Activated CD8-positive, alpha-beta memory T cell treated with anti-CD3 and anti-CD28 coated beads, Interleukin-2, amount 50 U/mL, for 48 hours (primary cell): ENCODE measurements around the gene KRTAP7-1.
A peak's percentile ranks its signal among the peaks of the same experiment; 100 is the strongest.

Source experiments
- DNase-seq: peaks from one replicate; pipeline ENCODE4 v3.0.0-alpha.2; 2020

Gene KRTAP7-1, protein sequence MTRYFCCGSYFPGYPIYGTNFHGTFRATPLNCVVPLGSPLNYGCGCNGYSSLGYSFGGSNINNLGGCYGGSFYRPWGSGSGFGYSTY

DNA sequence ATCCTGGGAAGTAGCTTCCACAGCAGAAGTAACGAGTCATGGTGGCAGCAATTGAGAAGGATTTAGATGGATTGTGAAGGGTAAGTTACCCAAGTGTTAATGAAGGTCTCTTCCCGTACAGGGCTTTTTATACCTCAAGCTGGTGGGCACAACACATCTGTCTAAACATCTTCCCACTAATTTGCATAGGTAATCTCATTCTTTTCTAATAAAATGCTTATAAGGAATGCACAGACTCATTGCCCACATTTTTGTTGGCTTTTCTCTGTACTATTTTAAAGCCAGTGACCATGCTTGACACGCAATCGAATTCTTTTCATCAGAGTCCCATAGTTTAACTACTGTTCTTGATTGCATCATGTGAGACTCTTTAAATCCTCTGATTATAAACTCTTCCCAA lies at the start of gene KRTAP7-1:
KRTAP7-1 (minus strand) TSS at position 101 of the 400 bp plus-strand sequence; CDS start at position 40, 61 bp downstream.
- DNase-seq: no peak

DNA sequence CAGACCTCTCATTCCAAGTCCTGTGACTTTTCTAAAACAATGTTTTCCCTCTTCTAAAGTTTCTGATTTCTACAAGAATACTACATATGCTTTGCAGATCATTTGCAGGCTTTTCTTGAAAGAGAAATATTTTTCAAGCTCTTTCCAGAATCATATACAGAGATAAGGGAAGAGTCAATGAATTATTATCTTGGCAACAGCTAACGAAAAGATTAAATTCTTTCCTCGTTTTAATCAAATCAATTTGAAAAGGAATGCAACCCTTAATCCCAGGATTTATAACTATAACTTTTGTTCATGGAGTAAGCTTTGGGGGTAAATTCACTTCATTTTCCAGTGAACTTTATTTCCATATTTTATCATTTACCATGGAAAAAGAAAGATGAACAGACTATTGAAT lies 45.0 kb upstream of the KRTAP7-1 start:
- DNase-seq: no peak

DNA sequence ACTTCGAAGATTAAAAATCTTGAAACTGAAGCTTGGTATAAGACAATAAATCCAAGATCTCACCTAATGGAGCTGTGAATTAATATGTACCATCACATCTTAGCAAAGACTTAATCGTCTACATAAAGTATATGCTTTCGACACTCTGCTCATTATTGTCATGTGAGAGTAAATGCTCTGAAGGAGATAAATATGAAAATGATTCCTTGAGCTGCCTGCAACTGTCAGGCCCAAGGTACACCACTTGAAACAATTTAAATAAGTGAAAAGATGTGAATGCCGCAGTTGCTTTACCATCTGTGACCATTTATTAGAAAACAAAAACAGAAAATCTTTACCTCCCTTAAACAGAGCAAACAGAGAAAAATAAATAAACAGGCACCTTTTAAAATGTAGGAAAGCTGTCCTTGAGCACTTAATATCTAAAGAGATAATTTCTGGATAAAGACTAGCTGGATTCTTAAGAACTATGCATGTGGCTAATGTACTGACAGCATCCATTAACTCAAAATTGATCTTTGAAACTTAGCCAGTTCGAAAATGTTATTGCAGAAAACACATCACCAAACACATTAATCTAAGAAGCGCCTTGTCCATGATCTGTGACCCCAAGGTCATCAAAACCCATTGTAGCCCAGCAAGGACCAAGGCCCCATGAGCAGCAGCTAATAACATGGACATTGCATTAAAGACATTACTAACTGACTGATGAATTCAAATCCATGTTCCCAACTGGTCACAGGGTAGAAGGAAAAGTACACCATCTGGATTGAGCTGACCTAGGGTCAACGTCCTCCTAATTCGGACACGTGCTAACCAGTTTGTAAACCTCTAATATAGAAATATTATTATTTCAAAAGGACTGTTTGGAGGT lies 18.3 kb upstream of the KRTAP7-1 start:
- no peak for DNase-seq

DNA sequence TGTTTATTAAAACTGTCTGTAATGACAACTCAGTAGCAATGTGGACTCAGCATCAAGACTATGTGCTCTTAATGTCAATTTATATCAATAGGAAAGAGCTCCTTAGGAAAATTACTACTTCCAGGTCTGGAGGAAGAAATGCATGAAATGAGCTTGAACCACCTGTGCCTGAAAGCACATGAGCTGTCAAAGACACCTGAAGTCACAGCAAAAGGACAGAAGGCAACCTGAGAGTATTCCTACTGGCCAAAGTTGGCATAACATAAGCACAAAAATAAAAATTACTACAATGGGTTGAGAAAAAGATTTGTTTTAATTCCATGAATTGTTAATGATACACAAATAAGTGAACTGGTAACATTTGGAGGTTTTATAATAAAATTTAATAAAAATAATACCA lies 13.4 kb upstream of the KRTAP7-1 start:
- no peak for DNase-seq

DNA sequence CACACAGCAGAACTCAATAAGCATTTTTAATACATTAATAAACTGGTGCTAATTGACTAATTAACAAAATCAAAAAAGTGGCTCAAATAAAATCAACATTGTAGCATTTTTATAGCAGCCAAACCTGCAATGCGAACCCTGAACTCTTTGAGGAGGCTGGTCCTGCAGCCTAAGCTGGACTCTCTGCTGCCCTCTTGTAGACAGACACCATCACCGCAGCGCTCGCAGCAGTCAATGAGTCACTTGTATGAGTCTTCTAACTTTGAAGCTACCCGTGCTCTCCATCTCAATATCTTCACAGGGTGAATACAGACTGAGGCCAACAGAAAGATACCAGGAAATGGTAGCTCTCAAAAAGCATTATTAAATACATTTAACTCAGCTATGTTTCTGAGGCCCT lies 9.7 kb upstream of the KRTAP7-1 start:
- peak; percentile 54 for DNase-seq

DNA sequence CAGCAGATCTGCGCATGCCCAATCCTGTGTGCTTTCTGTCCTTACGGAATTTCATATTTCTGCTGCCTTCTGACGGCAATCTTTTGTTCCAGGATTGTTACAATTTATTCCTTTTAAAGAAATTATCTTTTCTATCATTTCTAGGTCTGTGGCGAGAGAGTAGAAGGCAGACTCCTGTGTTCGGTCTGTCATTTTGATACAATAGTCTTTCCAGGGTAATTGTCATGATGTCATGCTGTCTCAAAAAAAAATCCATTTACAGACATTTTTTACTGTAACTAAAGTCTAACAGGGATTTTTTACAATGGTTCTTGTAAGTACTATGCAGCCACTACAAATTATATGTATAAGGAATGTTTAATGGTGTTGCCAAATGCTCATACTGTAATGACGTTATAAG lies 9.0 kb upstream of the KRTAP7-1 start:
- no peak for DNase-seq

DNA sequence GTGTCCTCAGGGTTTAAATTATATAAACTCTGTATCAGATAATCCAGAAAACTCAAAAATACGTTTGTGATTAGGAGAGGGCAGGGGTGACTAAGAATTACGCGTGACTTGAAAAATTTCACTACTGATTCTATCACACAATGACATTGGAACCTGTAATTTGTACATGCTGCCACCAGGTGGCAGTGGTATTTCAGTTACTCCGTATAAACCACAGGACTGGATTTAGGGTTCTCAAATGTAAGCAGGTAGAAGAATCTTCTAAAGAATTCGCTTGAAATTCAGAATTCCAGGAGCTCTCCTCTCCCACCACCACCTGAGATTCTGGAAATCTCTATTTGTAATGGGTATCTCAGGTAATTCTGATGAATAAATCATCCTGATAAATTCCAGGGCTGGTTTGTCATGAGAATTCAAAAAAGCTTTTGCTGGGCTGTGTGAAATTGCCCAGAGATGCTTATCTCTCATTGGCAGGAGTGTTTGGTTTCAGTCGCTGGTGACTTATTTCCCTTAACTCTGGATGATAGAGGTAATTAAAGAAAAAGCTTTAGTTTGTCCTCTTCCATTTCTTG lies 1.7 kb upstream of the KRTAP7-1 start:
- DNase-seq: peak; percentile 59

DNA sequence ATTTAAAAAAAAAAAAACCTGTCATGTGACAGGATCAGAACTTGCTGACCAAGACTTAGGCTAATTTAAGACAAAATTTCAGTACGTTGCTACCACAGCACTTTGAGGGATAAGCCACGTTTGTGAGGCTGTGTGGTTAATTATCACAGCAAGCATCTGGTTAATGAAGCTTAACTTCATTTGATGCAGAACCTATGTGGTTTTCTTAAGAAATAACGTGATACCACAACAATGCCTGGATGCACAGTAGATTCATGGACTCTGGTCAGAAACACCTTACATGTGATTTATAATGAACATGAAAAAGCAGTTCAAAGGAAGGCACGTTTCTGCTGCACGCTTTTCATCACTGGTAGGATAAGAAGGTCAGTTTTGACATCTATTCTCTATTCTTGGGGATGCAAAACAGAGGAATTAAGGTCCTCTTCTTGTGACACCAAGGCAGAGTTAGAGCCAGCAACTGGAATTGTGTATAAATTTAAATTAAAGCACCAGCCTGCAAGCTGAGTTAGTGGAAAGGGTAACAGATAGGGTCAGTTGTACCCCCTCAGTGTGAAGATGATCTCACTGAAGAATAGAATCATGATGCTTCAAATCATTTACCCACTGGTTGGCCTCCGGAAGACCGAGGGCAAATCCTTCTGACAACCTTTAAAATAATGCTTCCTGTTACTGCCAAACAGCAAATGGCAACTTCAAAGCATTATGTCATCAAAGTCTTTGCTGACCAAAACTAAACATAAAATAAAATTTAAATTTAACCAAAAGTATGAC lies 10.5 kb downstream of the KRTAP7-1 start:
- no peak for DNase-seq

DNA sequence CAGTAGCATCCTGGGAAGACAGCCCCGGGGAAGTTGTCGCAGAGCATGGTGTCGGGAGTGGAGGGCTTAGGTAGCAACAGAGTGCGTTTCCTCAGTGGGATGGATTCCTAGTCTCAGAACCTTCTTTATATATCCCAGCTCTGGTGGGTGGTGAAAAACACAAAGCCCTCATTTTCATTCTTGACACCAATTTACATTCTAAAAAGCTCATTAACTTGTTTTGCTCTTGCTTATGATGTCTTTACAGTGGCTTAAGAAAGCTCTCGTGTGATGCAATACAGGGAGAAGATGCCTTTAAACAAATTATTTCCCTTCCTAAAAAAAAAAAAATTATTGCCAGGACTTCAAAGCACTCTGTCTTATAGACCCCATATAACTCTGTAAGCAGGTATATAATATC lies 16.4 kb downstream of the KRTAP7-1 start, which contains the start of gene KRTAP8-1:
KRTAP8-1 (minus strand) TSS at position 101 of the 400 bp plus-strand sequence; CDS start at position 47, 54 bp downstream.
- no peak for DNase-seq

DNA sequence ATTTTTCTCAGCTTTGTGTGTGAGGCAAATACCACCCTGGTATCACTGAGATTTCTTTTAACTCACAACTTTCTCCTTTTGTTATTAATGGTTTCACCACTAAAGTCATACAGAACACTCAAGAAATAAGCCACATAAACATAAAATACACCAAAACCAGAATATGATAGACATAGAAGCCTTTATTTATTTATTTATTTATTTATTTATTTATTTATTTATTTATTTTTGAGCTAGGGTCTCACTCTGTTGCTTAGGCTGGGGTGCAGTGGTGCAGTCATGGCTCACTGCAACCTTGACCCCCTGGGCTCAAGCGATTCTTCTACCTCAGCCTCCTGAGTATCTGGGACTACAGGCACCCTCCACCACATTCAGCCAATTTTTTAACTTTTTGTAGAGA lies 29.0 kb downstream of the KRTAP7-1 start:
- no peak for DNase-seq

DNA sequence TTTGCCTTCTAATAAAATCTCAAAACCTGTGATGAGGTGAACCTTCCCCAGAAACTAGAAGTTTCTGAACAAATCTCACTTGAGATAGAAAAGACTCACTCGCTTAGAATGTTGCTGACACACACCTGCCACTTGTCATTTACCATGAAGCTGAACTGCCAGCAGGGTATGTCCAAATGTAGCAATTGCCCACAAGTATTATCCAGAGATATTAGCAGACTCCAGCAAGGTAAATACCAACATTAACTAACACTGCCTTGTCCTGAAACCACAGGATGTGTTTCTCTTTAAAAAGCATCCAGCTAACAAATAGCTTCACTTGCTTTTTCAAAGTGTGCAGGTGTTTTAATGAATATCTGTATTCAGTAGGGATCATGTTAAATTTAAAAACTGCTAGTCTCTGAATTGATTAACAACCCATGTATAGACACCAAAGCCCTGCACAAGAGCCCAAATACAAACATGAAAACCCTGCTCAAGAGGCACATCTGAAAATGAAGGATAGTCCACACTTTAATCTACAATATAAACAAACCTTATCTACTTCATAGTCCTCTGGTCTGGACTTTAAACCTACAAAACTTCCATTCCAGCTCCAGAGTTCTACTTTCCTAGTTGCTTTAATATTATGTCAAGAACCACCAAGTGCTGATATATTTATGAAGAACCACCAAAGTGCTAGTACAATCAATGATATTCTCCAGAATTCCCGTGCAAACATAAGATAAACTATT lies 35.8 kb downstream of the KRTAP7-1 start:
- no peak for DNase-seq

DNA sequence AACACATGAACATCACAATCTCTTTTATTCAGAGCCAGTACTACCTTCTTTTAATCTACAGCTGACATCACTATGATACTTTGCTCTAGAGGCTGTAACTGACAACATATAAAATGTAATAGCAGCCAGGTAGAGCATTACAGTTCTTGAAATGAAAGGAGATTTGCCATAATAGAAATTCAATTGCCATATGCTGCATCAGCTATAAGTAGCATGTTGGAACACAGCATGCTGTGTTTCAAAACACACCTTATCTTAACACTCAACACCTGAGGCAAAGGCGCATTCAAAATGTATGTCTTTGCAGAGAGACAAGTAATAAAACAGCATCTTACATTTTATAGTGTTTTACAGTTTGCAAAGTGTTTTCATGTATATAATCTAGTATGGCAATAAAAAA lies 50.3 kb downstream of the KRTAP7-1 start:
- DNase-seq: no peak
